ENCODE measurements around the gene ODF2L. TPM values are rescaled to one million over a fixed set of nuclear protein-coding genes. Genes with fewer than 3 reads are reported as not detected.
"Not testable (repeated sequence)": the region's sequence is repeated elsewhere in the genome, so short reads cannot be mapped to it uniquely, and the experiment has no call there.

Gene ODF2L
- total RNA-seq, 1 experiment from 2014 or later, result 20.5 TPM

DNA sequence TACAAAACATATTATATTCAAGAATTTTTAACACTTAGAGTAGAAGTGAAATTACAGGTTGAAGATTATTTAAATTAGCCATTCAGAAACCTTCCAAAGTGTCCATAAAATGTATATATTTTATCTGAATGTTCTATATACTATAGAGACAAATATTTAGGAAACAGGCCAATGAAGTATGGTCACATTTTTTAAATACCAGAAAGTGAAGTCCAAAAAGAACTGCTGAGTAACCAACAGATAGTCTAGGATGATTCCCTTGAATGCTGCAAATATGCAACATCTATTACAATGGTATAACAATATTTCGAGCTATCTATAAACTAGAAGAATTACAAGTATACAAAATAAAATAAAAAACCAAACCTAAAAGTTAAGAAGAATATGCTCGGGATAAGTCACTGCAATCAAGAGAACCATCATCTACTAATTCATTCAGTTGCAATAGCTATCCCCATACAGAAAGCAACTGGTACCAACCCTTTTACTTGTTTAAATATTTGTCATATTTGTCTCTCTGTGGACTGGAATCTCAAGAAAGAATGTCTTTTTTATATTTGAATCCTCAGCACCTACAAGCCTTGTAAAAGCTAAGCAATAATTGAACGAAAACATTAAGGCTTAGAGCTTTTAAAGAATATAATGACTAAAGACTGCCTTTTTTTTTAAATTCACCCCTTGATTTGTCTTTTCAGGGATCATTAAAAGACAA is 8.1 kb downstream of the ODF2L start:
- no peak for DNase-seq (ENCODE audit: low read depth)

DNA sequence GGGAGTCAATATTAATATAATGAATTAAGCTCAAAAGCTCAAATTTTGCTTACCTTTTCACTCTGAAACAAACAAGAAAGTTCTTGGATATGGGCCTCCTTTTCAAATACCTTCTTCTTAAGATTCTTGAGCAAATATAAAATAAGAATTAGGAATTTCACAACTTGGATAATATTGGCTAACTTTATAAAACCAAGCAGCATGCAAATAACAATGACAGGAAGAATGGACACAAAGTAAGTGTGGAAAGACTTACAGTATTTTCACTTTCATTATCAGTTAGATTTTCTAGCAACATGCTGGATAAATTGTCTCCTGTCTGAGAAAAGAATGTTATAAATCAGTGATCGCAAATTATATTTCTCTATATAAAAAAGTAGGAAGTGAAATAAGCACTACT is 13.2 kb downstream of the ODF2L start:
- DNase-seq (ENCODE audit: low read depth), result peak; percentile 6

DNA sequence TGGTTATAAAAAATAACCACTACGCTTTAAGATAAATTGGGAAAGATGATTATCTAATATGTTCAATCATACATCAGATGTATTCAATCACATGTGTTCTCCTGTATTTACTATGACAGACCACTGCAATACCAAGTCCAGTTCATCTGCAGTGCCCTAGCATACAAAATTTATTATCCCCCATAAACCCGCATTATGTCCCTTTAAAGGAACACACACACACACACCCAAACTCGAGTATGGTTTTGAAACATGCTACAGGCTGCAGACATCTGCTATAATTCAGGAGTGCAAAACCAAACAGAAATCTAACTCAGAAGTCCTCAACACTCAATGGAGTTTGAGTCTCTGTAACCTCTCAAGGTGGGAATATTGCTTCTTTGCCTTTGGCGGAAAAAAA is 14.9 kb downstream of the ODF2L start:
- DNase-seq (ENCODE audit: low read depth), result no peak

DNA sequence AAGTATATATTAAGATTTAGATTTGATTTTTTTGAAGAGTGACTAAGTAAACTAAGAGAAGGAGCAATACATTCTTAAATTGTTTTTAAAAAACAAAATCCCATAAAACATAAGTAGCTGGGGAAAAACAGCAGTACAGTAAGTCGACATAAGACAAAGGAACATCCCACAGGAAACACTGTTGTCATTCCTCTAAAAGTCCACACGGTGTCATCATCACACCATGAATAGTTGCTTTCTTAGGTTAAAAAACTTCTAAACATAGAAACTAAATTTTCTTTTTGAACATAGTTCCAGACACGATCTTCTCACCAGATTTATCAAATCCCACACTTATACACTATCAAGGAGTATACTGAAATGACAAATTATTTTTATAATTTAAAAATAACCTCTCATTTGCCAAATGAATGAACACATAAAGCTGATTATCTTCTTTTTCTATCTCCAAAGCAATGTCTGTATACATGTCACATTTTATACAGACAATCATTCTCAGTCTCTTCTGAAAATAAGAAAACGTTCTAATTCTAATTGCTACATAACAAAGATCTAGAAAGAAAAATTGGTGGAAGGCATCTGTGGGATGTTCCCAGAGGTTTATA is 15.8 kb downstream of the ODF2L start:
- peak; percentile 70 for DNase-seq (ENCODE audit: low read depth)

DNA sequence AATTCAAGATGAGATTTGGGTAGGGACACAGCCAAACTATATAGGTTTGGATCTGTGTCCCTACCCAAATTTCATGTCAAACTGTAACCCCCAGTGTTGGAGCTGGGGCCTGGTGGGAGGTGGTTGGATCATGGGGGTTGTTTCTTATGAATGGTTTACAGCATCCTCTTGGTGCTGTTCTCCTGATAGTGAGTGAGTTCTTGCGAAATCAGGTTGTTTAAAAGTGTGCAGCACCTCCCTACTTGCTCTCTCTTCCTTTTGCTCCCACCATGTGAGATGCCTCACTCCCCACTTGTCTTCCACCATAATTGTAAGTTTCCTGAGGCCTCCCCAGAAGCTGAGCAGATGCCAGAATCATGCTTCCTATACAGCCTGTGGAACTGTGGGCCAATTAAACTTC is 17.3 kb downstream of the ODF2L start:
- DNase-seq (ENCODE audit: low read depth), result no peak

DNA sequence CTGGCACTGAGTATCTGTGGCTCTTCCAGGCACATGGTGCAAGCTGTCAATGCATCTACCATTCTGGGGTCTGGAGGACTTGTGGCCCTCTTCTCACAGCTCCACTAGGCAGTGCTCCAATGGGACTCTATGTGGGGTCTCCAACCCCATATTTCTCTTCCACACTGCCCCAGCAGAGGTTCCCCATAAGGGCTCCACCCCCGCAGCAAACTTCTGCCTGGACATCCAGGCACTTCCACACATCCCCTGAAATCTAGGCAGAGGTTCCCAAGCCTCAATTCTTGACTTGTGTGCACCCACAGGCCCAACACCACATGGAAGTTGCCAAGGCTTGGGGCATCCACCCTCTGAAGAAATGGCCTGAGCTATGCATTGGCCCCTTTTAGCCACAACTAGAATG is 18.8 kb downstream of the ODF2L start:
- no peak for DNase-seq (ENCODE audit: low read depth)

DNA sequence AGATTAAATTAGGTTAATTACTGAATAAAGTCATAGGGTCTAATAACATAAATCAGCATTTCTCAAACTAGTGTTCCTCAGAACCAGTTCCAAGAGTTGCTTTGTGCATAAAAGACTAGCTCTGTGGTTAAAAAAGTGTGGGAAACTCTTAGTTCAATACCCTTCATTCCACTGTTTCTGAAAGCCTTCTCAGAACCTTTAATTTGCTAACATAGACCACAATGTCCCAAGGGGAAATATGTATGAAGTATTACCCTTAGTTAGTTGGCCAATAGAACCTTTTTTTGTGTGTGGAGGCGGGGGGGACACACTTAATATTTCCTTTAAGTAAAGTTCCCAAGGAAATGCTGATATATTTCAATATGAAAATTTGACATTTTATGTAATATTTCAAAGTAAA is 20.4 kb downstream of the ODF2L start:
- no peak for DNase-seq (ENCODE audit: low read depth)

DNA sequence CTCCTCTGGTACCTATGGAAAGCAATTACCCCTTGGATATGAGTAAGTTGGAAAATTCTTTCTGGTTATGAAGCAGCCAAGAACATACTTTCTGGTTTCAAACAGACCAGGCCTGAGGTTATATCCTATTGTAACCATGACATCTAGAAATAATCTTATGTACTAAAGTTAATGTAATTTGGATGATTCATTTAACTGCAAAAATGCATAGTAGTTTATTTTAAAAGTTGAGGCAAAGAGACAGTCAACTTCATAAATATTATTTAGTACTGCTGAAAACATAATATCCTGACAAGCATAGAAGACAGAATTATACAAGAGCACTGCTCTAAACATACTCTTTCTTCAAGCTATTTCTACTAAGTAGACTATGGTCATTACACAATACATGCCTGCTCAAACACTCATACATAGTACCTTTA is 25.5 kb downstream of the ODF2L start:
- DNase-seq (ENCODE audit: low read depth), result no peak

DNA sequence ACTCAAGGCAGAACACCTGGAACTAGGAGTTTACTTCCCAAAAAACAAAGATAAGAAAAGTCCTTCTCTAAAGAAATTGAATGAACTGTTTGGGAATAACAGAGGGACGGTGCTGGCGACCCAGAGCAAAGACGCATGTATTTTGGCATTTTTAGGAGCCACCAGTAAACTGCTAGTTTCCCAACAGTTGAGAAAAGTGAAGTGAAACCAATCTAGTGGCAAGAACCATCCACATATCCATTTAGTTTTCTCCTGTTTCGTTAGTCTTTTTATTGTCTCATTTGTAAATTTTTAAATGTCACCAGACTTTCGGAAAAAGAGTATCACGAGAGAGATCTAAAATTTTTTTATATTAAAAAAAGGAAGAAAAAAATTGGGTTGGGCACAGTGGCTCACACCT is 30.2 kb downstream of the ODF2L start:
- no peak for DNase-seq (ENCODE audit: low read depth)

DNA sequence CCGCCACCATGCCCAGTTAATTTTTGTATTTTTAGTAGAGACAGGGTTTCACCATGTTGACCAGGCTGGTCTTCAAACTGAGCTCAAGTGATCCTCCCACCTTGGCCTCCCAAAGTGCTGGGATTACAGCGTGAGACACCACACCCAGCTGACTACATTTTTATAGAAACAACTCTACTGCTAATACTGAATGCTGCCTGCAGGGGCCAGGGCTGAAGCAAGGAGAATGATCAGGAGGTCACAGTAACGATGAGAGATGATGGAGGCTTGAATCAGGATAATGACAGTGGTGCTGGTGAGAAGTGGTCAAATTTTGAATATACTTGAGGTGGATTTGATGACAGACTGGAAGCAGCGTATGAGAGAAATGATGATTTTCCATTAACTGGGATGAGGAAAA is 33.3 kb downstream of the ODF2L start:
- DNase-seq (ENCODE audit: low read depth), result no peak

DNA sequence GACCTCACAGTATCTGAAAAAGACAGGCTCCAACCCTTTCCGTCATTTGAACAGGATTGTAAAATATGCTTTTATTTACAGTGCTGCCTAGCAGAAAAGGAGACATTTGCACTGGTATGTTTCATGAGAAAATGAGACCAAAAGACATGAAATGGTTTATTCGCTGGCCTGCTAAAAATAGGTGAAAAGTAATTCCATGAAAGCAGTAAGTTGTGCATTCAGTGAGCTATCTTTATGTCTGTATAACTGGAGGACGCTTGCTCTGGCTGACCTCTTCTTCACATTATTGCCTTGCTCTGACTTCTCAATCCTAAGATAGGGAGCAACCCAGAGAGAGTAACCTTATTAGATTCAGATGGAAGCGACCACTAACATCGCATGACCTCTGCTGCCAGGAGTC is 38.3 kb downstream of the ODF2L start:
- DNase-seq (ENCODE audit: low read depth), result no peak

DNA sequence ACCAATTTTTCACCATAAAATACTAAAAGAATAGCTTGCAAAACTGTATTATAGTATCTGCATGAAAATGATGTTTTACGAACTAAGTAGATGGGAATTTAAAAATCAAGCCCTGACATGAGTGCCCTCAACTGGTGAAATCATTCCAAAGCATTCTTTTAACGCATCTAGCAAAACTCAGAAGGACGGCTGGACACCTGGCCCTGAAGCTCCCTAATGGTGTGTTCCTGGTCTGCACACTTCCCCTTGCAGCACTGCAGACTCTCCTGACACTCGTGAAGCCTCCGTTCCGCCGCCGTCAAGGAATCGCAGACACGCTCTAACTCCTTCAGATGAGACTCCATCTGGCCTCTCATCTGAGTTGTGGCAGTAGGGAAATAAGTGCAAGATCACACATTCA is 39.9 kb downstream of the ODF2L start:
- no peak for DNase-seq (ENCODE audit: low read depth)

DNA sequence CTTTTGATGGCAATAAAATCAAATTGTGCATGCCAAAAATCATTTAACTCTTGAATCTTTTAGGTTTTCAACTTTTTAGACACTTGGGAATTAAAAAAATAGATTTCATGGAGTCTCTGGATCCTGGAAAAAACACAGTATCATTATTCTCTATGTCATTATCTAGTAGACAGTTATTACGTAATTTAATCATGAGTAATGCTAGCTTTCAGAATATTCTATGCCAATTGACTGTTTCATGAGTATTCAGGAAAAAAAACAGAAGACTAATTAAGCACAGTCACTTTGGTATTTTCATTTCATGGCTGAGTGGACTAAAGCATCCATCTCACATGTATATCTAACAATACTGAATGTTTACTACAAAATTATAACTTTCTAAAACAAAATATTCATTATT is 44.0 kb downstream of the ODF2L start:
- peak; percentile 6 for DNase-seq (ENCODE audit: low read depth)

DNA sequence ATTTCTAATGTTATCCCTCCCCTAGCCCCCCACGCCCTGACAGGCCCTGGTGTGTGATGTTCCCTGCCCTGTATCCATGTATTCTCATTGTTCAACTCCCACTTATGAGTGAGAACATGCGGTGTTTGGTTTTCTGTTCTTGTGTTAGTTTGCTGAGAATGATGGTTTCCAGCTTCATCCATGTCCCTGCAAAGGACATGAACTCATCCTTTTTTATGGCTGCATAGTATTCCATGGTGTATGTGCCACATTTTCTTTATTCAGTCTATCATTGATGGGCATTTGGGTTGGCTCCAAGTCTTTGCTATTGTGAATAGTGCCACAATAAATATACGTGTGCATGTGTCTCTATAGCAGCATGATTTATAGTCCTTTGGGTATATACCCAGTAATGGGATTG is 45.9 kb downstream of the ODF2L start:
- not testable (repeated sequence) for DNase-seq (ENCODE audit: low read depth)

DNA sequence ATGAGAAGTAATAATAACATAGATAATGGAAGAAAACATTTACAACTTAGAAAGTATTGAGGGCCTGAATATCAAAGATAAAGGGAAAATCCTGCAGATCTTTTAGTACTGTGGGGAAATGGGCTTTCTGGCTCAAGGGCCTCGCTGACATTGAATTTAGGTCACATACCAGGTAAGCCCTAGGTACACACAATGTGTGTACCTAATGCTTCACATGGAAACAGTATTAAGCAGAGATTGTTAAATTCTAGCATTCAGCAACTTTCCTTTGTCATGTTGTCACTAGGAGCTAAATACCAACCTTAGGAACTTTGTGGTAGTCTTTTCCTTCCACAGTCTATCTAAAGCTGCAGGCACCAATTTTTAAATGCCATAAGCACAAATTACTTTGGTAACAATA is 49.7 kb downstream of the ODF2L start:
- DNase-seq (ENCODE audit: low read depth), result no peak

DNA sequence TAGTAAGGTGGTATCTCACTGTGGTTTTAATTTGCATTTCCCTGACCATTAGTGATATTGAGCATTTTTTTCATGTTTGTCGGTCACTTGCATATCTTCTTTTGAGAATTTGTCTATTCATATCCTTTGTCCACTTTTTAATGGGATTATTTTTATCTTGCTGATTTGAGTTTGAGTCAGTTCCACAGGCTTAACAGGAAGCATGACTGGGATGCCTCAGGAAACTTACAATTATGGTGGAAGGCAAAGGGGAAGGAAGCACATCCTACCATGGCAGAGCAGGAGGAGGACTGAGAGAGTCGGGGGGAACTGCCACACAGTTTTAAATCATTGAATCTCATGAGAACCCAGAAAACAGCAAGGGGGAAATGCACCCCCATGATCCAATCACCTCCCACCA is 51.1 kb downstream of the ODF2L start:
- no peak for DNase-seq (ENCODE audit: low read depth)

DNA sequence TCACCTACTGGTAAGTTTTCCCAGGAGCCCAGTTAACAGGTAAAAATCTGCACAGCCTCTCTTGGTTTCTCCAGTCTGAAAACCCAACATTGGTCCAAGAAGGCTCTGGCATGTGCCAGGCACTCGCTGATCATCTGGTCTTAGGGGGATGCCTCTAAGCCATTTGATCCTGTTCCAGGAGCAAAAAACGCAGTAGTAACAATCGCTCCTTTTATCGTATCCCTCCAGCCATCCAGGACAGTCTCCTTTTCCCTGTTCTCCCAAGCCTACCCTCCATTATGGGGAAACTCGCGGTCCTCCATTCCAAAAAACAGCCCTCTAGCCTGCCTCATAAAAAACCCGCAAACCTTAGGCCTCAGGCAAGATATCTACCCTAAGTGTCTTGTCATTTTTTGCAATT is 56.2 kb downstream of the ODF2L start:
- peak; percentile 2 for DNase-seq (ENCODE audit: low read depth)

DNA sequence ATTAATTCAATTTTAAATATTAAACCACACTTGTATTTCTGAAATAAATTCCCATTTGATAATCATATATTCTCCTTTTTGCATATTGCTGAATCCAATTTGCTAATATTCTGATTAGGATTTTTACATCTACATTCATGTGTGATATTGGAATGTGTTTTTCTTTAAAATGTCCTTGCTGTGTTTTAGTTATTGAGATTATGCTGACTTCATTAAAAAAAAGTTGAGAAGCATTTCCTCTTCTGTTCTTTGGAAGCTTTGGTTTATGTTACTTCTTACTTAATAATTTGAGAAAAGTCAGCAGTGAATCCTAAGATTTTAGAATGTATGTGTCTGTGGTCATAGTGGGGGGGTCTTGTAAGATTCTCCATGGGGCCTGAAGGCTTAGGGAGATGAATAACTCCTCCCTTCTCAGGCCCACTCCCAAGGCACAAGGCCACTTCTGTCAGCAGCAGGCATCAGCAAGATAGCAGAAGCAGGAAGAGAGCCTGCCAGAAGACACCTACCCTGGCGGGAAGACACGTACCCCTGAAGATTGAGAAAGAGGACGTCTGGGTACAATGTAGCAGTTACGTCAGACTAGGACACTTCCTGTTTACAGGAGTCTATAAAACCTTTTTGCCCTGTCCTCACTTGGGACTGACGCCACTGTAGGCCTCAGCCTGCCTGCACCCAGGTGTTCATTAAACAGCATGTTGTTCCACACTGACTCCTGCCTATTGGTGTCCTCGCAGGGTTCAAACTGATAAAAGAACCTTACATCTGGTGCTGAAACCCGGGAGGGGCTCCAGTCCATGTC is 56.9 kb downstream of the ODF2L start:
- no peak for DNase-seq (ENCODE audit: low read depth)

DNA sequence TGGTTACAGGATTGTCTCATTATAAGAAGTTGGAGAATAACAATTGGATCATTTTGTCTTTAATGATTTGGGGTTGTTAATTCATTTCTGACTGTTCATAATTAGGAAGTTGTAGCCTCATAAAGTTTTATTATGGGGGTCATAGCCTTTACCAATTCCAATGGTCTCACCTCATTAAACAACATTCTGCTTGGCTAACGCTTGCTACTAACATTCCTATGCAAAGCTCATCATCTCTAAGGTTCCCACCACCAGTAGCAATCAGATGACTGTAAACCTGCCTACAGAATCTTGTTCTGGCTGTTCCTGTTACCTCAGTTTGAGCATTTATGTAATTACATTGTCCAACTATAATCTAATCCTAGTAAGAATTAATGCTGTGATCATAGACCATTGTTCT is 60.2 kb downstream of the ODF2L start:
- no peak for DNase-seq (ENCODE audit: low read depth)

DNA sequence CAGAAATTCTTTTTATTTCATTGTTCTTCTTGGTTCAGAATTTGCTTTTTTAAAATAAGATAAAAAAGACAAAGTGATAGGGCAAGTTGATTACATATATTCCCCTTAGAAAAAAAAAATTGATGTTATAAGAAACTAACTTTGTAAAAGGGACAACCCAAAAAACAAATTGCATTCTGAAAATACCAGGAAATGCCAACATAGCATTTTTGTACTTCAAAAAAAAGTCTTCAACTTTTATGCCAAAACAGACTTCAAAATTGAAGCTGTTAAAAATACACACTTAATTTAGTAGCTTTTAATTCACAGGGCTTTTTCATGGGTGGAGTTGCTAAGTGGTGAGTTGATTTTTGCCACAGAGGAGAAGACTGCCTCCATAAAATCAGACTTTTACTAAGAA is 70.9 kb downstream of the ODF2L start:
- DNase-seq (ENCODE audit: low read depth), result no peak

DNA sequence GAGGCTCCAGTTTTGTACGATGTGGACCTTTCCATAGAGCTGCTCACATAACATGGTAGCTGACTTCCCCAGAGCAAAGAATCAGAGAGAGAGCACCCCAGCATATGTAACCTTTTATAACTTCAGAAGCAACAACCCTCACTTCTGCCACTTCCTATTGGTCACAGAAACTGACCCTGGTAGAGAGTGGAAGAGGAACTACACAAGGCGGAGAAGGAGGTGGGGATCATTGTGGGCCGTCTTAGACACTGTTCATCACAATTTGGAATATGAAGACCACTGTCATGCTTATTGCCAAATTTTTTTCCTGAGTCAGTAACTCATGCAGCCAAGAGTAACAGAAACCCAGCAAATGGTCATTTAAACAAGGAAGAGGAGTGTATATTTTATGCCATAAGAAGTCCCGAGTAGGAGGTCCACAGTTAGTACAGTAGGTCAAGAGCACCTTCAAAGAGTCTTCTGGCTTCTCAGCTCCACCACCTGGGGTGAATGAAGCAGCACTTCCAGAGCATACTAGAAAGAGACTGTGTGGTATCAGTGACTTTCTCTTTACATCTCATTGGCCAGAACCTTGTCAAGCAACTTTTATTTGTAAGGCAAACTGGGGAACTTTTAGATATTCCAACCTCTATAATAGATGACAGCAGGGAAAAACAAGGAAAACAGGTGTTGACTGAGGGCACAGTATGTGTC is 71.8 kb downstream of the ODF2L start:
- DNase-seq (ENCODE audit: low read depth), result no peak

DNA sequence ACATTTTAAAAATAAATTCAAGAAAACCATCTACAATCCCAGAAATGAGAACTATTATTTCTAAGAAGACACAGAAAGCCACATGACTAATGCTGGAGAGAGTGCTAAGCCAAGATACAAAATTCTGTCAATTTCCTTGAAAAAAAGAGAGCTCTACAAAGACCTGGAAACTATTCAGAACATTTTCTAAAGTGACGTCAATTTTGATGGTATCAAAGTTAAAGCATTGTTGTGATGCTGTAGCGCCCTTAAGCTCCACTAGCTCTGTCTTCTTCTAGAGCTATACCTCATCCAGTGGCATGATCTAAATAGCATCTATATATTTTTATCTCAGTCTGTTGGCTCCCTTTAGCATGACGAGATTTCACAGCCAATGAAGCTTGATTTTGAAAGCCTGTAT is 73.9 kb downstream of the ODF2L start:
- DNase-seq (ENCODE audit: low read depth), result no peak

DNA sequence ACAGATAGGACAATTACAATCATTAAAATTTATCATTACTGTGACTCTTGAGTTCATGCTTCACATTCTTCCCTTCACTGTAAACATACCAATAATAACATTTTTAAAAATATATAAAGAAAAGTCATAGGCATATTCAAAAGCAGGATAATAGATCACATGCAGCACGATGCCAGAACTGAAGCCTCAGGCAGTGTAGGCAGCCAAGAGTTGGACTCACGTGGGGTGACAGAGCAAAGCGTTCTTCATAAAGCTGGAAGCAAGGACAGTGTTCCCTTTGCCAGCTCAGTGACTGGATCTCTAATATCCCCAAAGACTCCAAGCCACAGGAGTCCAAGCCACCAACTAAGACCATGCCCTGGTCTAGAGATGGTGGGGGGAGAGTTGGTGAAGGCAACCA is 77.7 kb downstream of the ODF2L start:
- DNase-seq (ENCODE audit: low read depth), result no peak
